Spleen (tissue), 7 donors: ENCODE measurements around the gene PLEKHM2.

Experiments used
- CTCF ChIP-seq, 11 experiments: fragments of 200-600 bp in 7 of 11; fragments of 450-650 bp in 4 of 11; sonication (generic) in 4 of 11; IDR thresholded peaks in 8 of 11; conservative IDR thresholded peaks in 3 of 11; 1 replicate in 7 of 11; 2 replicates in 4 of 11; pipeline versions ENCODE4 v1.4.0 to v1.8.0; 2016 to 2021; ENCODE audit warnings: antibody characterized with exemption in 11 of 11, inconsistent platforms in 4 of 11, mild to moderate bottlenecking in 1 of 11
- POLR2A ChIP-seq, 3 donors: fragments of 450-650 bp; IDR thresholded peaks; one replicate each; pipeline ENCODE4 v1.5.1; 2017; ENCODE audit warnings: antibody characterized with exemption in 3 of 3, mild to moderate bottlenecking in 1 of 3
- donor health status: DM: no; HTN: no; CAD: no; lungs with moderate emphysema.
- donor health status: DM: no; HTN: no; CAD: no.
- donor health status: DM: no; HTN: no; CAD: no.

DNA sequence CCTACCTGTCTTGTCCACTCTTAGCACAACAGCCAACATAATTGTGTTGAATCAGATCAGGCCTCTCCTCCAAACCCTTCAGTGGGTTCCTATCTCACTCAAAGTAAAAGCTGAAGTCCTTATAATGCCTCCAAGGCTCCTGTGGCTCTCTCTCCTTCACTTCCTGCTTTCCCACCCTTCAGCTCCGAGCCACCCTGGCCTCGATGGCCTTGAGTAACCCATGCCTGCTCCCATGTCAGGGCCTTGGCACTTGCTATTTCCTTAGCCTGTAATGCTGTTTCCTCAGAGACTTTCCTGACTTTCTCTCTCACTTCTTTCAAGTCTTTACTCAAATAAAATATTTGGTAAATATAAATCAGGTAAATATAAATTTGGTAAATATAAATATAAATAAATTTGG lies 8.1 kb upstream of the PLEKHM2 start:
- no peak for TF ChIP-seq CTCF (IDR thresholded peaks at IDR 0.05 in 8 of 11, conservative IDR thresholded peaks at IDR 0.05 in 3 of 11)
- no peak for TF ChIP-seq POLR2A (IDR thresholded peaks at IDR 0.05)
